Measurements from ENCODE around the gene CIC.

Gene CIC

GRCh38 chr19:42285541-42285941 lies 16.5 kb downstream of the CIC start:
- H3K4me3 ChIP-seq (ENCODE audit: low read length), result peak overlapping the region; percentile 71
- no peak for TF ChIP-seq CTCF (conservative IDR thresholded peaks at IDR 0.05; ENCODE audit: low read length)
- DNase-seq (ENCODE audit: low read depth), result no peak

GRCh38 chr19:42285988-42286348 lies 16.9 kb downstream of the CIC start:
- H3K4me3 ChIP-seq (ENCODE audit: low read length), result peak overlapping the region; percentile 71
- no peak for DNase-seq (ENCODE audit: low read depth)

GRCh38 chr19:42286349-42287016 lies 17.4 kb downstream of the CIC start:
- TF ChIP-seq CTCF (conservative IDR thresholded peaks at IDR 0.05; ENCODE audit: low read length), result no peak
- DNase-seq (ENCODE audit: low read depth), result peak; percentile 15
- H3K4me3 ChIP-seq (ENCODE audit: low read length), result no peak overlapping the region; the same call in 1 of the 2 replicates

More at GRCh38 chr19:42285988-42286348, 16.9 kb downstream of the CIC start:
- TF ChIP-seq CTCF (conservative IDR thresholded peaks at IDR 0.05; ENCODE audit: low read length), result no peak

GRCh38 chr19:42287017-42287826 lies 18.2 kb downstream of the CIC start:
- DNase-seq (ENCODE audit: low read depth), result no peak
- H3K4me3 ChIP-seq (ENCODE audit: low read length), result no peak overlapping the region
- no peak for TF ChIP-seq CTCF (conservative IDR thresholded peaks at IDR 0.05; ENCODE audit: low read length)

- no peak for DNase-seq (ENCODE audit: low read depth)
Observed at GRCh38 chr19:42287827-42288107, 18.7 kb downstream of the CIC start.

GRCh38 chr19:42288387-42288786 lies 19.3 kb downstream of the CIC start:
- TF ChIP-seq CTCF (conservative IDR thresholded peaks at IDR 0.05; ENCODE audit: low read length), result no peak
- no peak for DNase-seq (ENCODE audit: low read depth)
- no peak overlapping the region for H3K4me3 ChIP-seq (ENCODE audit: low read length)

More at GRCh38 chr19:42287827-42288107, 18.7 kb downstream of the CIC start:
- TF ChIP-seq CTCF (conservative IDR thresholded peaks at IDR 0.05; ENCODE audit: low read length), result no peak
- H3K4me3 ChIP-seq (ENCODE audit: low read length), result no peak overlapping the region
